A673 (cell line): Measurements from ENCODE around the gene FGF11.

Experiments
- CTCF ChIP-seq: fragments of 300-800, 200-600 bp; sonication (generic); conservative IDR thresholded peaks from 2 replicates; pipeline ENCODE4 v1.5.1; 2017; ENCODE audit warnings: low read depth, mild to moderate bottlenecking, antibody characterized with exemption, low read length, moderate library complexity, mixed read lengths
- EZH2 ChIP-seq: fragments of 200-600 bp; sonication (generic); IDR thresholded peaks from 2 replicates; pipeline ENCODE4 v1.6.1; 2017; ENCODE audit warnings: borderline replicate concordance, low read depth, mild to moderate bottlenecking, mixed read lengths, antibody characterized with exemption, low read length; ENCODE audit not compliant: poor library complexity, severe bottlenecking

- no peak for TF ChIP-seq CTCF
- TF ChIP-seq EZH2 = no peak
Observed at GRCh38 chr17:7404737-7405349, 34.5 kb upstream of the FGF11 start.
